Epithelial cell of proximal tubule (primary cell): ENCODE data around the gene ZMPSTE24. TPM values are rescaled to one million over a fixed set of nuclear protein-coding genes. Genes with fewer than 3 reads are reported as not detected.
A peak's percentile ranks its signal among the peaks of the same experiment; 100 is the strongest.

ENCODE experiments used
- DNase-seq: peaks from one replicate; pipeline ENCODE4 v3.0.0-alpha.2; 2011; ENCODE audit warnings: low read depth
- H3K4me3 ChIP-seq: 2 replicates; pipeline ENCODE4 v1.5.1; 2011; ENCODE audit warnings: low read depth, mild to moderate bottlenecking, low read length
- CTCF ChIP-seq: conservative IDR thresholded peaks from 2 replicates; pipeline ENCODE4 v1.5.1; 2012; ENCODE audit warnings: low read depth, mild to moderate bottlenecking, low read length
- total RNA-seq: library from RNA; depleted of rRNA; stranded (reverse); fragments of >200 nt; gene quantifications from 2 replicates; pipeline ENCODE4 v1.2.3, GENCODE V29; 2015

Gene ZMPSTE24
- total RNA-seq, 1 donor from 2014 or later = 28.1 TPM

GRCh38 chr1:40258445-40258769 lies 371 bp downstream of the ZMPSTE24 start:
- peak overlapping the region; percentile 98 for H3K4me3 ChIP-seq
- DNase-seq = no peak
- no peak for TF ChIP-seq CTCF

- no peak for DNase-seq
- no peak for TF ChIP-seq CTCF
- no peak overlapping the region for H3K4me3 ChIP-seq
Observed at GRCh38 chr1:40264354-40264781, 6.3 kb downstream of the ZMPSTE24 start.

GRCh38 chr1:40265298-40265697 lies 7.3 kb downstream of the ZMPSTE24 start:
- TF ChIP-seq CTCF = no peak
- no peak for DNase-seq
- H3K4me3 ChIP-seq = no peak overlapping the region

- no peak for TF ChIP-seq CTCF
- no peak overlapping the region for H3K4me3 ChIP-seq
- DNase-seq = no peak
Observed at GRCh38 chr1:40265919-40266318, 7.9 kb downstream of the ZMPSTE24 start.

GRCh38 chr1:40266786-40267535 lies 8.9 kb downstream of the ZMPSTE24 start:
- no peak for DNase-seq
- H3K4me3 ChIP-seq = no peak overlapping the region
- no peak for TF ChIP-seq CTCF

- TF ChIP-seq CTCF = no peak
- peak; percentile 88 for DNase-seq
- no peak overlapping the region for H3K4me3 ChIP-seq
Observed at GRCh38 chr1:40267767-40268187, 9.7 kb downstream of the ZMPSTE24 start.

- no peak overlapping the region for H3K4me3 ChIP-seq
- DNase-seq = no peak
- no peak for TF ChIP-seq CTCF
Observed at GRCh38 chr1:40268211-40268610, 10.2 kb downstream of the ZMPSTE24 start.
